Fibroblast of pulmonary artery (primary cell): ENCODE results near the gene ZBP1.

Source experiments
- DNase-seq: peaks from one replicate; pipeline ENCODE4 v3.0.0-alpha.2; 2010; ENCODE audit warnings: low read depth
- H3K4me3 ChIP-seq: replicated peaks from 2 replicates; pipeline ENCODE4 v1.5.1; 2011; ENCODE audit warnings: low read depth, mild to moderate bottlenecking, control low read depth, low read length, moderate library complexity
- TF ChIP-seq, protein P1 (sequence below): IDR thresholded peaks from 2 replicates; pipeline ENCODE4 v1.5.1; 2011; ENCODE audit warnings: mild to moderate bottlenecking, control low read depth, low read length, inconsistent platforms; ENCODE audit errors: missing control alignments

Gene ZBP1

DNA sequence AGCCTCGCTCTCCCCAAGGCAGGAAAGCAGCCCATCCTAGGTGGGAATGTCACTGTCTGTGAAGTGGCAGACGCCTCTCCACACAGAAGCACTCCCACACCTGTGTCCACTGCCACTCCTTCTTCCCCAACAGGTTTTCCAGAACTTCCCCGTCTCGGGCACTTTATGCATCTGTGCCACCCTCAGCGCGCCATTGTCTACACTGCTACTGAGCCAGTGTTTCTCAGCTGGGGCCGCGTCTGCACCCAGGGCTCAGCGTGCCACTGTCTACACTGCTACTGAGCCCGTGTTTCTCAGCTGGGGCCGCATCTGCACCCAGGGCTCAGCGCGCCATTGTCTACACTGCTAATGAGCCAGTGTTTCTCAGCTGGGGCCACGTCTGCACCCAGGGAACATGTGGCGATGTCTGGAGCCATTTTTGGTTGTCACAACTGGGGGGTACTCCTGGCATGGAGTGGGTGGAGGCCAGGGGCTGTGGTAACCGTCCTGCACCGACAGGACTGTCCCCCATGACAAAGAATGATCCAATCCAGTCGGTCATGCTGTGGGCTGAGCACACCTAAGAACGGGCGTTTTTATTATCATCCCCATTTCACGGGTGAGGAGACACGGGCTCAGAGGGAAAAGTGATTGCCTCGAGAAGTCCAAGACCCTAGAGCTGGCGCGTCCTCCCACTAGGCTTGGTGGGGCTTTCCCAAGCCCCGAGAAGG, 41.7 kb upstream of the ZBP1 start:
- TF ChIP-seq, protein P1, sequence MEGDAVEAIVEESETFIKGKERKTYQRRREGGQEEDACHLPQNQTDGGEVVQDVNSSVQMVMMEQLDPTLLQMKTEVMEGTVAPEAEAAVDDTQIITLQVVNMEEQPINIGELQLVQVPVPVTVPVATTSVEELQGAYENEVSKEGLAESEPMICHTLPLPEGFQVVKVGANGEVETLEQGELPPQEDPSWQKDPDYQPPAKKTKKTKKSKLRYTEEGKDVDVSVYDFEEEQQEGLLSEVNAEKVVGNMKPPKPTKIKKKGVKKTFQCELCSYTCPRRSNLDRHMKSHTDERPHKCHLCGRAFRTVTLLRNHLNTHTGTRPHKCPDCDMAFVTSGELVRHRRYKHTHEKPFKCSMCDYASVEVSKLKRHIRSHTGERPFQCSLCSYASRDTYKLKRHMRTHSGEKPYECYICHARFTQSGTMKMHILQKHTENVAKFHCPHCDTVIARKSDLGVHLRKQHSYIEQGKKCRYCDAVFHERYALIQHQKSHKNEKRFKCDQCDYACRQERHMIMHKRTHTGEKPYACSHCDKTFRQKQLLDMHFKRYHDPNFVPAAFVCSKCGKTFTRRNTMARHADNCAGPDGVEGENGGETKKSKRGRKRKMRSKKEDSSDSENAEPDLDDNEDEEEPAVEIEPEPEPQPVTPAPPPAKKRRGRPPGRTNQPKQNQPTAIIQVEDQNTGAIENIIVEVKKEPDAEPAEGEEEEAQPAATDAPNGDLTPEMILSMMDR, result no peak
- no peak for DNase-seq
- H3K4me3 ChIP-seq, result no peak overlapping the region

DNA sequence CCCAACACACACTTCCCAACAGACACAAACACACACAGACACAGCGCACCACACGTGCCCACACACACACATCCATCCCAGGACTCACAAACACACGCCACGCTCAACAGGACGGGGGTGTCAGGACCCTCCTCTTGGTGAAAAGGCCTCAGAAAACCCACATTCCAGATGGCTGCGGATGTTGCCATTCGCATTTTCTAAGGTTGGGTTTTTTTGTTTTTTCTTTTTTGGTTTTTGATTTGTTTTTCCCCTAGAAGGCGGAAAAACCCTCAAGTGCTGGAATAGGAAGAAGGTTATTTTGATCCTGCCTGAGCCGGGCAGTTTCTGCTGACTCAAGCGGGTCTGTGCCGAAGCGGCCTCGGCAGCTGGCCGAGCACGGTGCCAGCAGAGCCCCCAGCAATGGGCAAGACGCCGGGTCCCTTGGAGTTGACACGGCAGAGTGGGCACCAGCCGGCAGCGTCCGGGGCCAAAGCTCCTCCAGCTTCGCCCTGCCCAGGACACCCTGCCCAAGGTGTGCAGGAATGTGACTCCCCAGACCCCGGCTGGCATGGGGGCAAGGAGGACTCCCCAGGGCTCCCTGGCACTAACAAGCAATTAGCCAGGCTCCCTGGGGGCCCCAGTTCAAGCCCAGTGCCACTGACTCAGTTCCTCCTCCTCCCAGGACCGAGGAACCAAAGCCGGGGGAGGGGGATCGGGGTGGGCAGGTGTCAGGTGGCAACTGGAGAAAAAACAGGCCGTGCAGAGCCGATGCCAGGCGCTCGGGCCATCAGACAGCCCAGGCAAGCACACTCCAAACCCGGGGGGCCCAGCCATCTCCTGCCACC, 40.9 kb upstream of the ZBP1 start:
- H3K4me3 ChIP-seq, result no peak overlapping the region
- no peak for DNase-seq
- TF ChIP-seq, protein P1, result no peak

DNA sequence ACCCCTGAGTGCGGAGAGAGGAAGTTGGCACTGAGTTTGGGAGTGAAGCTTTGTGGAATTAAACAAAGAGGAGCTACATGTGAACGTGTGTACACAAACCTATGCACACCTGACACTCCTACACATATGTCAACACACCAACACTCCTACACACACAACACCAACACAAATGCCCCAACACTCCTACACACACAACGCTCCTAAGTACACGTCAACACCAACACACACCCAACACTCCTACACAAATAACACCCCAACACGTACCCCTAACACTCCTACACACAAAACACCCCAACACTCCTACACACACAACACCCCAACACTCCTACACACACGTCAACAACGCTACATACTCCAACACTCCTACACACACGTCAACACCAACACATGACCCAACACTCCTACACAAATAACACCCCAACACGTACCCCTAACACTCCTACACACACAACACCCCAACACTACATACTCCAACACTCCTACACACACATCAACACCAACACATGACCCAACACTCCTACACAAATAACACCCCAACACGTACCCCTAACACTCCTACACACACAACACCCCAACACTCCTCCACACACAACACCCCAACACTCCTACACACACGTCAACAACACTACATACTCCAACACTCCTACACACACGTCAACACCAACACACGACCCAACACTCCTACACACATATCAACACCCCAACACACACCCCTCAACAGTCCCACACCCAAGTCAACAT, 40.1 kb upstream of the ZBP1 start:
- H3K4me3 ChIP-seq, result no peak overlapping the region
- TF ChIP-seq, protein P1, result no peak
- DNase-seq, result no peak

DNA sequence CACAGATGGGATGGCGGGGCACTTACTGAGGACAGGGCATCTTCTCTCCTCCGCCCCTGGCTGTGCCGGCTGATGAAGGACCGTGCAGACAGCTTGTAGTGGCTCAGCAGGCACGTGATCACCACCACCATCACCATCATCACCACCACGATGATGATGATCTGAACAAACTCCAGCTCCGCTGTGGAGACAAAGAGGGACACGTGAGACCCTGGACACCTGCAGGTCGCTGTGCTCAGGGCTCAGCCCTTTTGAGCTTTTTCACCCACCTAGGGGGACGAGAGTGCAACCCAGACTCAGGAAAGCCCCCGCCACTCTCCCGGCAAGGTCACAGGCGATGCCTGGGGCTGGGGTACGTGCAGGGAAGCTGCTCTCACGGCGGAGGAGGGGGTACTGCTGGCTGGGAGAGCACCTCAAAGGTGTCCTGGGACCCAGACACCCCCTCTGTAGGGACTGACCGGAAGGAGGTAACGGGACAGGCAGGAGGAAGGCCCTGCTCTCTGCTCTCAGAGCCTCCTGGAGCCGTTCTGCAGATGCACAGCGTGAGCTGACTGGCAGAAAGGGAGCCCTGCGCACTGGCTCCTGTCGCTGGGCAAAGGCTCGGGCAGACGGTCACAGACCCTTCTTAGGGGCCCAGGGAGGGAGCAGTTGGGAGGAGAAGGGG, 39.4 kb upstream of the ZBP1 start:
- no peak for DNase-seq
- no peak overlapping the region for H3K4me3 ChIP-seq
- TF ChIP-seq, protein P1, result no peak

DNA sequence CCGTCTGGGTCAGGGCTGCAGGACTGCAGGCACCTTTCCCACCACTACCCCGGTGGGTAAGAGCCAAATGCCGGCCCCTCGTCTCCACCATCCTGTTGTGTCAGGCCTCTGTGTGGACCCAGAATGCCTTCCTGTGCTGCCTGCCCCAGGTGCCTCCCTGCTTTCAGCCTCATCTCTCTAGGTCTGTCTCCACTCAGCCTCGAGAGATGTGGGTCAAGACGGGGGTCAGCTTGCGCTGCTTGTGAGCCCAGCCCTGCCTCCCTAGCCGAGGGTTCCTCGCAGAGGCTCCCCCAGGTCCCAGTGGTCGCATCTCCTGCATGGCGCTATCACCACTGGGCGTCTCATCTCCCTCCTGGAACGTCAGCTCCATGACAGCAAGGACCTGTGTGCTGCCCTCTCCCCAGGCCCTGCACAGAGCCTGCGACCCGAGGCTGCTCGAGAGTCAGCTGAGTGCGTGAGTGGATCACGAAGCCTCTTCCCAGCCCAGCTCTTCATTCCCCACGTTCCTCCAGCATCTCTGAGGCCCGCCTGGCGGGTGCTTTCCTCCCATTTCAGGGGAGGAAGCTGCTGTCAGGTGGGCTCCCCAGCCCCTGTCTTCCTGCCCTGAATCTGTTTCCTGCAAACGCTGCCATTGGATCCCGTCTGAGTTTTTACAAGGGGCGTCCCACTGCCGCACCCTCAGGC, 38.7 kb upstream of the ZBP1 start:
- DNase-seq, result no peak
- H3K4me3 ChIP-seq, result no peak overlapping the region
- TF ChIP-seq, protein P1, result no peak

DNA sequence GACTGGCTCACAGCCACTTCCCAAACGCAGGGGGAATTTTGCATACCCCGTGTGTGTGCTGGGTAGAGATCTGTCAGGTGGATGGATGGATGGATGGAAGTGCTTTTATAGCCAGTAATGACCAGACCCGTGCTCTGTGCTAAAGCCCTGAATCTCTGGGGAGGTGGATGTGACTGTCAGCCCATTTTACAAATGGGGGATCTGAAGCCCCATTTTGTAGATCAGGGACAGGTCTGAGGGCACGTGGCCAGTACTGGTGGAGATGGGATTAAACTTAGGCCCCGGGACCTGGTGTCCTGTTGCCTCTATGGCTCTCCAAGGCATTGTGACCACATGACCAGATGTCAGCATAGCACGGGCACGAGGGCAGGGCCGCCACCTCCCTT, 38.2 kb upstream of the ZBP1 start:
- no peak overlapping the region for H3K4me3 ChIP-seq
- TF ChIP-seq, protein P1, result no peak
- DNase-seq, result no peak
